HG02840 (cell line): ENCODE results near the gene COL24A1.

Source experiments
- ATAC-seq: cut with Tn5 transposase; IDR thresholded peaks from one replicate; pipeline ENCODE4 v1.9.1; 2021; ENCODE audit warnings: mild to moderate bottlenecking, moderate library complexity, moderate number of reproducible peaks; ENCODE audit not compliant: unreplicated experiment, low FRiP score

The COL24A1 gene

GRCh38 chr1:86156566-86157455 lies at the start of gene COL24A1:
Gene COL24A1, minus strand, starts transcription at chr1:86156772. Its CDS starts 376 bp downstream, at chr1:86156396.
- ATAC-seq: no peak

GRCh38 chr1:86205741-86206140 lies 49.2 kb upstream of the COL24A1 start:
- no peak for ATAC-seq

GRCh38 chr1:86202552-86203340 lies 46.2 kb upstream of the COL24A1 start:
- ATAC-seq: no peak

- ATAC-seq: no peak
These were observed 44.7 kb upstream of the COL24A1 start for GRCh38 chr1:86201311-86201710.

- no peak for ATAC-seq
These were observed 44.3 kb upstream of the COL24A1 start for GRCh38 chr1:86200901-86201300.

- no peak for ATAC-seq
These were observed 40.8 kb upstream of the COL24A1 start for GRCh38 chr1:86197206-86197855.

- ATAC-seq: no peak
These were observed 38.7 kb upstream of the COL24A1 start for GRCh38 chr1:86195281-86195680.

GRCh38 chr1:86194491-86195034 lies 38.0 kb upstream of the COL24A1 start:
- no peak for ATAC-seq

GRCh38 chr1:86192417-86192816 lies 35.8 kb upstream of the COL24A1 start:
- no peak for ATAC-seq

- ATAC-seq: no peak
These were observed 35.4 kb upstream of the COL24A1 start for GRCh38 chr1:86191958-86192357.

- no peak for ATAC-seq
These were observed 34.3 kb upstream of the COL24A1 start for GRCh38 chr1:86190873-86191272.

GRCh38 chr1:86184426-86184825 lies 27.9 kb upstream of the COL24A1 start:
- no peak for ATAC-seq

GRCh38 chr1:86183810-86184209 lies 27.2 kb upstream of the COL24A1 start:
- ATAC-seq: no peak

- ATAC-seq: no peak
These were observed 19.7 kb upstream of the COL24A1 start for GRCh38 chr1:86176226-86176625.

GRCh38 chr1:86175756-86176155 lies 19.2 kb upstream of the COL24A1 start:
- no peak for ATAC-seq

GRCh38 chr1:86169625-86170024 lies 13.1 kb upstream of the COL24A1 start:
- ATAC-seq: no peak

- ATAC-seq: no peak
These were observed 3.2 kb upstream of the COL24A1 start for GRCh38 chr1:86159800-86160199.

- ATAC-seq: no peak
These were observed 586 bp downstream of the COL24A1 start for GRCh38 chr1:86155807-86156565.

- no peak for ATAC-seq
These were observed 1.3 kb downstream of the COL24A1 start for GRCh38 chr1:86155051-86155806.
